ENCODE data around the gene PAM.

Gene PAM

DNA sequence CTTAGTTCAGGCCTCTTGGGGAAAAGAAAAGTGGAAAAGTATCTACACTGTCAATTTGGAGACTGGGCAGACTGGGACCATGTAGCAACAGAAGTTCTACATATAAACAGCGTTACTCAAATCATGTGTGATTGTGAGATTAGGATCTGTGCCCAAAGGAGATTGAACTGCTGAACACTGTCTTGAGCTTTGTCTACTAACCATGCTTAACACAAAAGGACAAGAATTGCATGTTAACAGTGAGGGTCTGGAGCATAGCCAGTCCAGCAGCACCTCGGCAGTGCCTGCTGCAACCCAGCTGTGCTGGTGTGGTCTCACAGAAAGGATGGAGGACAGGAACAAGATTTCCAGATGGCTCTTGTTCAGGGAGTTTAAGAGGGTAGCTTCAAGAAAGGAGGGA lies 5.7 kb downstream of the PAM start:
- no peak for DNase-seq (ENCODE audit: low read depth)
- TF ChIP-seq, protein P1, sequence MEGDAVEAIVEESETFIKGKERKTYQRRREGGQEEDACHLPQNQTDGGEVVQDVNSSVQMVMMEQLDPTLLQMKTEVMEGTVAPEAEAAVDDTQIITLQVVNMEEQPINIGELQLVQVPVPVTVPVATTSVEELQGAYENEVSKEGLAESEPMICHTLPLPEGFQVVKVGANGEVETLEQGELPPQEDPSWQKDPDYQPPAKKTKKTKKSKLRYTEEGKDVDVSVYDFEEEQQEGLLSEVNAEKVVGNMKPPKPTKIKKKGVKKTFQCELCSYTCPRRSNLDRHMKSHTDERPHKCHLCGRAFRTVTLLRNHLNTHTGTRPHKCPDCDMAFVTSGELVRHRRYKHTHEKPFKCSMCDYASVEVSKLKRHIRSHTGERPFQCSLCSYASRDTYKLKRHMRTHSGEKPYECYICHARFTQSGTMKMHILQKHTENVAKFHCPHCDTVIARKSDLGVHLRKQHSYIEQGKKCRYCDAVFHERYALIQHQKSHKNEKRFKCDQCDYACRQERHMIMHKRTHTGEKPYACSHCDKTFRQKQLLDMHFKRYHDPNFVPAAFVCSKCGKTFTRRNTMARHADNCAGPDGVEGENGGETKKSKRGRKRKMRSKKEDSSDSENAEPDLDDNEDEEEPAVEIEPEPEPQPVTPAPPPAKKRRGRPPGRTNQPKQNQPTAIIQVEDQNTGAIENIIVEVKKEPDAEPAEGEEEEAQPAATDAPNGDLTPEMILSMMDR (IDR thresholded peaks at IDR 0.05; ENCODE audit: low read length, missing control alignments): no peak
- H3K4me3 ChIP-seq (replicated peaks; ENCODE audit: low read depth, low read length): no peak overlapping the region

DNA sequence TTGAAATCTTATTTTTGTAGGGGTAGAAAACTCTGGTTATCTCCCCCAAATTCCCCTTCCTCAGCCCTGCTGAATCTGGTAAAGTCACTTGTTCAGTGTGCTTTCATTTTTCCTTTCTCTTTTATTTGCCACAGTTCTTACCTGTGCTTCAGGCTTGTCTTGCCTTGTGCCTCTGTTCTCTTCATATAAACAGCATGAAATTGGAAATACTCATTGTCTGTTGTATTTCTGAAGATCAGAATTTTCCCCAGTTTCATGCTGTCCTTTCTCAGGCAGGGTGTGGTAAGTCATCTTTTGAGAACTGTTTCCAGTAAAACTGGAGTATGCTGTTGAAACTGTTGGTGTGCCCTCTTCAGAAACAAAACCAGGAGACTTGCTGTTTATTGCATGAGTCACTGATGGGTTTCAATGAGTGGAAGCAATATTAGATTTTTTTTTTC lies 7.0 kb downstream of the PAM start:
- TF ChIP-seq, protein P1 (IDR thresholded peaks at IDR 0.05; ENCODE audit: low read length, missing control alignments): no peak
- no peak overlapping the region for H3K4me3 ChIP-seq (replicated peaks; ENCODE audit: low read depth, low read length)
- peak; percentile 54 for DNase-seq (ENCODE audit: low read depth)

DNA sequence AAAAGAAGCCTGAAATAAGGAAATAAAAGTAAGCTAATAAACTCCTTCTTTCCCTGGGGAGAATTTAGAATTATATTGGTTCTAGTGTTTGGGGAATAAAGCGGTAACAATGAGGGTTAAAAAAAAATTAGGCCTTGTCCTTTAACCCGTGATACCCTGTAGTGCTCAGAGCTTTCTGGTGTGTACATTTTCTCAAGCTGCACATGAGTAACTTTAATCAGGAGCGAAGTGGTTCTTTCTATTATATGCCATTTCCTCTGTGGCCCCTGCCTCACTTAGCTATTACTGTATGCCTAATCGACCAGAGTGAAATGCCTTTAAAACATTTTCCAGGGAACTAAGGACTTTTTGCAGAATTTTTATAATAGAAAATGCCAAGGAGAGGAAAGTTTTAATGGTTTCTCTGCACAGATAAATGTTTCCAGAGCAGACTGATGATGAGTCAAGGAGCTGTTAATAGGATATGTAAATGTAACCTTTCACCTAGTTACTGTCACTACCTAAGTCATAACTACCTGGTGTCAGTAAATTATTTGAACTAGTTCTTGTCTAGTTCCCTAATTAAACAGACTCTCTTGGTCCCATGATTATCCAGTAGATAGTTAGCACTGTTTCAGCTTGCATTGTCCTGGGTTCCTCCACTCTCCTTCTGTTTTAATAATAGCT lies 7.6 kb downstream of the PAM start:
- H3K4me3 ChIP-seq (replicated peaks; ENCODE audit: low read depth, low read length): no peak overlapping the region
- DNase-seq (ENCODE audit: low read depth): no peak
- TF ChIP-seq, protein P1 (IDR thresholded peaks at IDR 0.05; ENCODE audit: low read length, missing control alignments): no peak

DNA sequence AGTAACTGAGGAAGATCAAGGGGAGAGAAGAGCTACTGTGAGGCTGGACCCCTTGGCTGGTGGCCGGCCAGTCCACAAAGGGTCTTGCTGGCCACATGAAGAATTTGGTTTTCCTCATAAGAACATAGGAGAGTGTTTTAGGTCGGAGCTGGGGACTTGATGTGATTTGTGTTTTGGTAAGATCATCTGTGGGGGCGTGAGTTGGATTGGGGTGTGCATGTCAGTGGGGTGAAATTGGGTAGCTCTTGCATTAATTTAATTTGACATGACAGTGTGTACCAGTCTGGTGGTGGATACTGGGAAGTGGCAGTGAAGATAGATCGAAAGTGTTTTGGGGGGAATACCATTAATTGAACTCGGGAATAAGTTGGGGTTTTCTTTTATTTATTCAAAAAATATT lies 8.6 kb downstream of the PAM start:
- no peak overlapping the region for H3K4me3 ChIP-seq (replicated peaks; ENCODE audit: low read depth, low read length)
- no peak for DNase-seq (ENCODE audit: low read depth)
- TF ChIP-seq, protein P1 (IDR thresholded peaks at IDR 0.05; ENCODE audit: low read length, missing control alignments): no peak

DNA sequence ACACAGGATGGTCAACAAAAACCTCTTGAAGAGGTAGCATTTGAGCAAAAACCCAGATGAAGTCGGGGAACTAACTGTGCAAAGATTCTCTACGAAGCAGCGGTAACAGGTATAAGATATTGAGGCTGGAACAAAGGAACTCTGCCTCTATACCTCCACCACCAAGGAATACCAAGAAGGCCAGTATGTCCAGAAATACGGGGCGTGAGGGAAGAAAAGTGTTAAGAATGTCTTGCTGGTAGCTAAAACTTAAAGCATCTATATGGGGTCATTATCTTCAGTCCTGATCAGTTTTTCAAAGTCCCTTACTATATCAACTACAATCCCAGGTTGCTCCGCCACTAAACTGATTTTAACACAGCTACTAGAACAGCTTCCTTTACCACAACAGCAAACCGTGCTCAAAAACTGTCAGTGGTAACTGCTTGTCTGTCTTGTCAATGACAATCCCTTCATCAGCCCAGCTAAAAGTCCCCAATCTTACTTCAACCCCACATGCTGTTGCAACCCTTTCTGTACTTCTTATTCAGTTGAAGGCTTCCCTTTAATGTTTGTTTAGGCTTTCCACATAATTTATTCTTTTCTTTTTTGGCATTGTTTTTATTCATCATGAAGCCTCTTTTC lies 9.4 kb downstream of the PAM start:
- DNase-seq (ENCODE audit: low read depth): no peak
- TF ChIP-seq, protein P1 (IDR thresholded peaks at IDR 0.05; ENCODE audit: low read length, missing control alignments): no peak
- H3K4me3 ChIP-seq (replicated peaks; ENCODE audit: low read depth, low read length): no peak overlapping the region

DNA sequence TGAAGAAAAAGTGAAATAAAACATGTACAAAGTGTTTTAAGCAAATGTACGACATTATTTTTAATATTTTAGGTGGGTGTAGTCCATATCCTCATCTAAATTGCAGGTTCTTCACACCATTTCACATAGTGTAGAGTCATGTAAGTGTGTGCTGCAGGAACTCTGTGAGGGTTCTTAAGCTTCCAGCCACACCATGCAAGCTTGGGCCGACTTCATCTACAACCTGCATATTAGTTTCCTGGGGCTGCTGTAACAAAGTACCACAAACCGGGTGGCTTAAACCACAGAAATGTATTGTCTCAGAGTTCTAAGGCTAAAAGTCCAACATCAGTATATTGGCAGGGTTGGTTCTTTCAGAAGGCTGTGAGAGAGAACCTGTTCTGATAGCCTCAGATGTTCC lies 10.2 kb downstream of the PAM start:
- H3K4me3 ChIP-seq (replicated peaks; ENCODE audit: low read depth, low read length): no peak overlapping the region
- TF ChIP-seq, protein P1 (IDR thresholded peaks at IDR 0.05; ENCODE audit: low read length, missing control alignments): no peak
- no peak for DNase-seq (ENCODE audit: low read depth)

Measured in fibroblast of pulmonary artery (primary cell).